Measurements from ENCODE around the gene TMEM108.

GRCh38 chr3:133283958-133284807, 246.0 kb downstream of the TMEM108 start:
- TF ChIP-seq STAT1 (IDR thresholded peaks at IDR 0.05; ENCODE audit: unreplicated experiment): no peak
- TF ChIP-seq CREB1 (CRISPR knock-in tag; IDR thresholded peaks at IDR 0.05; ENCODE audit: low read depth): no peak
- peak; percentile 41 to 50 for TF ChIP-seq CTCF (conservative IDR thresholded peaks at IDR 0.05; ENCODE audit: low read depth in 2 of 2)
- no peak for TF ChIP-seq JUNB (IDR thresholded peaks at IDR 0.05; ENCODE audit: unreplicated experiment)
- TF ChIP-seq EZH2 (IDR thresholded peaks at IDR 0.05; ENCODE audit: low read depth, unreplicated experiment): no peak
- no peak for TF ChIP-seq POLR2AphosphoS5 (IDR thresholded peaks at IDR 0.05; ENCODE audit: low read depth)
- no peak for TF ChIP-seq EZH2phosphoT487 (IDR thresholded peaks at IDR 0.05; ENCODE audit: unreplicated experiment)
- TF ChIP-seq REST (IDR thresholded peaks at IDR 0.05; ENCODE audit: unreplicated experiment): no peak
- no peak for TF ChIP-seq ZNF114 (CRISPR knock-in tag; IDR thresholded peaks at IDR 0.05)
- TF ChIP-seq ZNF462 (CRISPR knock-in tag; IDR thresholded peaks at IDR 0.05): no peak
- no peak for TF ChIP-seq ETS1 (IDR thresholded peaks at IDR 0.05)
- no peak for TF ChIP-seq ZNF331 (CRISPR knock-in tag; IDR thresholded peaks at IDR 0.05; ENCODE audit: low read depth)
